HG03103 (cell line): ENCODE measurements around the gene C1GALT1.
"Not testable (repeated sequence)": the region's sequence is repeated elsewhere in the genome, so short reads cannot be mapped to it uniquely, and the experiment has no call there.

Experiments
- ATAC-seq: cut with Tn5 transposase; IDR thresholded peaks from one replicate; pipeline ENCODE4 v1.9.1; 2021; ENCODE audit warnings: low read depth; ENCODE audit not compliant: unreplicated experiment

C1GALT1 gene

GRCh38 chr7:7182156-7183060 is at the start of gene C1GALT1:
C1GALT1 (plus strand) TSS chr7:7182544; CDS start chr7:7234320, 51,776 bp downstream.
- ATAC-seq, result peak; percentile 84

- no peak for ATAC-seq
Observed at GRCh38 chr7:7134046-7134445, 48.3 kb upstream of the C1GALT1 start.

- no peak for ATAC-seq
Observed at GRCh38 chr7:7135074-7135473, 47.3 kb upstream of the C1GALT1 start.

- not testable (repeated sequence) for ATAC-seq
Observed at GRCh38 chr7:7135924-7136323, 46.4 kb upstream of the C1GALT1 start.

- no peak for ATAC-seq
Observed at GRCh38 chr7:7136466-7137381, 45.6 kb upstream of the C1GALT1 start.

- ATAC-seq, result no peak
Observed at GRCh38 chr7:7138897-7139296, 43.4 kb upstream of the C1GALT1 start.

- ATAC-seq, result not testable (repeated sequence)
Observed at GRCh38 chr7:7143404-7143803, 38.9 kb upstream of the C1GALT1 start.

- ATAC-seq, result not testable (repeated sequence)
Observed at GRCh38 chr7:7145151-7145550, 37.2 kb upstream of the C1GALT1 start.

- no peak for ATAC-seq
Observed at GRCh38 chr7:7146837-7147236, 35.5 kb upstream of the C1GALT1 start.

GRCh38 chr7:7148798-7149481 is 33.4 kb upstream of the C1GALT1 start:
- no peak for ATAC-seq

GRCh38 chr7:7151285-7151684 is 31.1 kb upstream of the C1GALT1 start:
- no peak for ATAC-seq

- no peak for ATAC-seq
Observed at GRCh38 chr7:7151865-7152264, 30.5 kb upstream of the C1GALT1 start.

GRCh38 chr7:7152315-7152714 is 30.0 kb upstream of the C1GALT1 start:
- ATAC-seq, result no peak

GRCh38 chr7:7154355-7154754 is 28.0 kb upstream of the C1GALT1 start:
- not testable (repeated sequence) for ATAC-seq

GRCh38 chr7:7156663-7157062 is 25.7 kb upstream of the C1GALT1 start:
- no peak for ATAC-seq

GRCh38 chr7:7157177-7157886 is 25.0 kb upstream of the C1GALT1 start:
- ATAC-seq, result peak; percentile 69

GRCh38 chr7:7157887-7158271 is 24.5 kb upstream of the C1GALT1 start:
- ATAC-seq, result no peak

- ATAC-seq, result no peak
Observed at GRCh38 chr7:7159063-7159658, 23.2 kb upstream of the C1GALT1 start.

GRCh38 chr7:7164591-7164990 is 17.8 kb upstream of the C1GALT1 start:
- no peak for ATAC-seq

GRCh38 chr7:7165372-7165771 is 17.0 kb upstream of the C1GALT1 start:
- no peak for ATAC-seq
